B cell (primary cell): ENCODE results near the gene GASK1A. TPM values are rescaled to one million over a fixed set of nuclear protein-coding genes. Genes with fewer than 3 reads are reported as not detected.

Experiments used
- ATAC-seq: fragments of 200-7000 bp; cut with Tn5 transposase; one replicate; pipeline ENCODE4 v1.10.0; 2021; ENCODE audit warnings: low read depth, mild to moderate bottlenecking, moderate number of reproducible peaks, moderate library complexity
- CTCF ChIA-PET: fragments of 350-600 bp; sonication (Branson Sonifier 250); formaldehyde crosslinking; loops from one replicate; lab custom pipeline; 2021; ENCODE audit warnings: antibody characterized with exemption, inconsistent platforms; lab: Charles Lee
- POLR2A ChIA-PET: fragments of 350-600 bp; sonication (Branson Sonifier 250); formaldehyde crosslinking; loops from one replicate; lab custom pipeline; 2021; ENCODE audit warnings: antibody characterized with exemption; lab: Charles Lee
- DNase-seq: peaks from one replicate; pipeline ENCODE4 v3.0.0; 2013
- H2AFZ ChIP-seq: 2 replicates; pipeline ENCODE4 v1.6.1; 2012; ENCODE audit warnings: mild to moderate bottlenecking, low read depth, low read length; ENCODE audit not compliant: insufficient read depth, poor library complexity, severe bottlenecking
- H3K27ac ChIP-seq, 2 donors: 1 replicate in 1 of 2; 2 replicates in 1 of 2; pipeline ENCODE4 v1.5.1; 2012 to 2013; ENCODE audit warnings: low read length in 2 of 2, mild to moderate bottlenecking in 2 of 2, moderate library complexity in 1 of 2
- H3K27me3 ChIP-seq, 4 experiments: fragments of 200-600 bp in 1 of 4; sonication (generic) in 1 of 4; replicated peaks in 1 of 4; 1 replicate in 2 of 4; 2 replicates in 2 of 4; pipeline versions ENCODE4 v1.6.1 to v1.7.0; 2013 to 2016; ENCODE audit warnings: low read length in 3 of 4, mild to moderate bottlenecking in 2 of 4, mixed read lengths in 1 of 4, moderate library complexity in 1 of 4; ENCODE audit not compliant: insufficient read depth in 4 of 4, control insufficient read depth in 3 of 4; ENCODE audit errors: control extremely low read depth in 1 of 4
- H3K36me3 ChIP-seq, 2 experiments: replicated peaks in 1 of 2; 1 replicate in 1 of 2; 2 replicates in 1 of 2; pipeline versions ENCODE4 v1.6.1 to v1.7.1; 2013; ENCODE audit warnings: low read length in 1 of 2; ENCODE audit not compliant: insufficient read depth in 2 of 2, control insufficient read depth in 1 of 2; ENCODE audit errors: control extremely low read depth in 1 of 2, extremely low read depth in 1 of 2
- H3K4me1 ChIP-seq, 2 donors: fragments of 200-600 bp in 1 of 2; sonication (generic) in 1 of 2; 1 replicate in 1 of 2; 2 replicates in 1 of 2; pipeline versions ENCODE4 v1.5.1 to v1.6.1; 2013 to 2017; ENCODE audit warnings: low read length in 2 of 2; ENCODE audit not compliant: control insufficient read depth in 2 of 2, insufficient read depth in 2 of 2
- H3K4me2 ChIP-seq: replicated peaks from 2 replicates; pipeline ENCODE3; 2012; ENCODE audit warnings: mild to moderate bottlenecking, low read depth, low read length; ENCODE audit not compliant: poor library complexity, severe bottlenecking
- H3K4me3 ChIP-seq, 5 experiments: fragments of 200-600 bp in 1 of 5; sonication (generic) in 1 of 5; 1 replicate in 3 of 5; 2 replicates in 2 of 5; pipeline versions ENCODE4 v1.5.1 to v1.7.0; 2011 to 2016; ENCODE audit warnings: low read length in 4 of 5, mild to moderate bottlenecking in 4 of 5, low read depth in 2 of 5, control low read depth in 1 of 5, moderate library complexity in 1 of 5; ENCODE audit not compliant: insufficient read depth in 1 of 5; ENCODE audit errors: control extremely low read depth in 1 of 5, extremely low read depth in 1 of 5
- H3K79me2 ChIP-seq: fragments of 200-600 bp; sonication (generic); one replicate; pipeline ENCODE4 v1.6.0; 2016; ENCODE audit warnings: low read length; ENCODE audit not compliant: control insufficient read depth, insufficient read depth
- H3K9ac ChIP-seq: fragments of 200-600 bp; sonication (generic); 2 replicates; pipeline ENCODE4 v1.6.1; 2017; ENCODE audit warnings: mild to moderate bottlenecking, low read length, moderate library complexity
- H3K9me3 ChIP-seq, 3 donors: one replicate each; pipeline versions ENCODE4 v1.6.1 to v1.7.1; 2013; ENCODE audit warnings: low read length in 2 of 3; ENCODE audit not compliant: control insufficient read depth in 2 of 3, insufficient read depth in 1 of 3; ENCODE audit errors: control extremely low read depth in 1 of 3
- H4K20me1 ChIP-seq: 2 replicates; pipeline ENCODE4 v1.6.0; 2012; ENCODE audit warnings: mild to moderate bottlenecking, low read length; ENCODE audit not compliant: insufficient read depth, control insufficient read depth, poor library complexity, severe bottlenecking
- H3K27ac Mint-ChIP-seq: one replicate; pipeline ENCODE4 v1.8.0; 2021; ENCODE audit warnings: mixed read lengths
- H3K27me3 Mint-ChIP-seq: one replicate; pipeline ENCODE4 v1.8.0; 2021; ENCODE audit warnings: mixed read lengths
- H3K4me1 Mint-ChIP-seq: one replicate; pipeline ENCODE4 v1.8.0; 2021; ENCODE audit warnings: mixed read lengths
- H3K4me3 Mint-ChIP-seq: one replicate; pipeline ENCODE4 v1.8.0; 2021; ENCODE audit warnings: mixed read lengths
- H3K9me3 Mint-ChIP-seq: one replicate; pipeline ENCODE4 v1.8.0; 2022; ENCODE audit warnings: mixed read lengths; ENCODE audit not compliant: insufficient read depth
- CTCF ChIP-seq: fragments of 200-600 bp; IDR thresholded peaks from one replicate; pipeline ENCODE4 v1.8.0; 2022; ENCODE audit warnings: antibody characterized with exemption, mild to moderate bottlenecking
- EZH2 ChIP-seq: IDR thresholded peaks from 2 replicates; pipeline ENCODE4 v1.6.1; 2012; ENCODE audit warnings: borderline replicate concordance, low read depth, mild to moderate bottlenecking, moderate library complexity, low read length; ENCODE audit not compliant: insufficient read depth, poor library complexity, severe bottlenecking
- WGBS: methylation state at CpG from one replicate; pipeline ENCODE4 v1.1.5; 2013; ENCODE audit warnings: missing lambda C conversion rate; ENCODE audit not compliant: insufficient coverage; 5-methylcytosine and 5-hydroxymethylcytosine counted together
- intact Hi-C: fragments of 100-400 bp; cut with micrococcal nuclease; formaldehyde crosslinking; loops from one replicate; pipeline ENCODE4 v1.10.0; 2022
- polyA plus RNA-seq: library from polyadenylated mRNA; depleted of rRNA; stranded (reverse); fragments of >200 nt; gene quantifications from 2 replicates; pipeline ENCODE4 v1.2.3, GENCODE V29; 2012
- total RNA-seq, 2 donors: library from RNA; stranded (reverse); fragments of 120-200 nt in 1 of 2; gene quantifications; 1 replicate in 1 of 2; 2 replicates in 1 of 2; pipeline versions ENCODE4 v1.2.3 to v1.2.4, GENCODE V29; 2013 to 2022

The GASK1A gene
- total and polyA plus RNA-seq, 2 donors (not counting 1 experiment from before 2014, with no cell fraction given) = not detected

GRCh38 chr3:43087249-43087776 is 108.2 kb downstream of the GASK1A start:
- H3K27ac Mint-ChIP-seq = no peak overlapping the region
- H3K27me3 Mint-ChIP-seq = no peaks in the 10 kb centered on the region
- TF ChIP-seq EZH2 (no peak), CTCF (no peak)
- no peak overlapping the region for H3K9ac ChIP-seq
- ChIA-PET POLR2A (no interaction called here), CTCF (no interaction called here)
- H3K4me3 Mint-ChIP-seq = no peak overlapping the region
- 94% methylated on average over 3 of the region's 5 CpGs for WGBS
- no peaks in the 10 kb centered on the region for H4K20me1 ChIP-seq
- no peaks in the 10 kb centered on the region for H3K4me1 ChIP-seq
- H3K9me3 ChIP-seq = peaks cover 0 to 2% (median 0%) of the 10 kb centered on the region in 3 donors
- no peaks in the 10 kb centered on the region for H3K79me2 ChIP-seq
- no peak overlapping the region for H3K4me3 ChIP-seq
- intact Hi-C loops = no loop called here
- H2AFZ ChIP-seq = no peak overlapping the region
- peaks cover 2% of the 10 kb centered on the region for H3K9me3 Mint-ChIP-seq
- H3K27ac ChIP-seq = no peak overlapping the region
- H3K4me2 ChIP-seq = no peak overlapping the region
- ATAC-seq = no peak
- H3K4me1 Mint-ChIP-seq = peaks cover 7% of the 10 kb centered on the region
- H3K36me3 ChIP-seq = no peaks in the 10 kb centered on the region
- no peak for DNase-seq
- no peaks in the 10 kb centered on the region for H3K27me3 ChIP-seq

GRCh38 chr3:43089081-43089480 is 110.0 kb downstream of the GASK1A start:
- Histone ChIP-seq H3K9ac (no peak overlapping the region), H3K9me3 (no peaks in the 10 kb centered on the region), H3K4me3 (no peak overlapping the region), H4K20me1 (no peaks in the 10 kb centered on the region), H3K4me2 (no peak overlapping the region), H3K4me1 (no peaks in the 10 kb centered on the region), H3K27me3 (no peaks in the 10 kb centered on the region), H3K36me3 (no peaks in the 10 kb centered on the region), H3K27ac (no peak overlapping the region), H3K79me2 (no peaks in the 10 kb centered on the region), H2AFZ (no peak overlapping the region)
- ATAC-seq (no peak), DNase-seq (no peak)
- POLR2A ChIA-PET = no interaction called here
- Mint-ChIP-seq H3K9me3 (no peaks in the 10 kb centered on the region), H3K4me3 (no peak overlapping the region), H3K4me1 (peaks cover 7% of the 10 kb centered on the region), H3K27ac (no peak overlapping the region), H3K27me3 (no peaks in the 10 kb centered on the region)
- intact Hi-C loops = no loop called here
- CTCF ChIA-PET = no interaction called here
- TF ChIP-seq EZH2 (no peak), CTCF (no peak)
- WGBS = 100% methylated on average over 4 of the region's 4 CpGs
